ENCODE measurements around the gene CES4A.

DNA sequence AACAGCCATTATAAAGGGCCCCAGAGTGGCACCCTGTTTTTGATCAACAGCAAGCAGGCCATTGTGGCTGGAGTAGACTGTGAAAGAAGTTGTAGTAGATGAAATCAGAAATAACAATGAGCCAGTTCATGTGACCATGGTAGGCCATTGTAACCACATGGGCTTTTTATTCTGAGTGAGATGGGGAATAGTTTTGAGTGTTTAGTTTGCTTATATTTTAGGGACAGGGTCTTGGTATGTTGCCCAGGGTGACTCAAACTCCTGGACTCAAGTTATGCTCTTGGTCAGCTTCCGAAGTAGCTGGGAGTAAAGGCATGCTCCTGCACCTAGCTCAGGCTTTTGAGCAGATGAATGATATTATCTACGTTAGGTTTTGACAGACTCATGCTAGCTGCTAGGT, 52.5 kb downstream of the CES4A start:
- TF ChIP-seq FOXK2 (IDR thresholded peaks at IDR 0.05) (no peak), SP1 (IDR thresholded peaks at IDR 0.05) (no peak), BHLHE40 (IDR thresholded peaks at IDR 0.05; ENCODE audit: borderline replicate concordance) (no peak), L3MBTL2 (conservative IDR thresholded peaks at IDR 0.05) (no peak), FOXA1 (IDR thresholded peaks at IDR 0.05) (no peak), SUZ12 (IDR thresholded peaks at IDR 0.05) (no peak), ELF4 (IDR thresholded peaks at IDR 0.05) (no peak), ARNT (IDR thresholded peaks at IDR 0.05) (no peak), FOXM1 (IDR thresholded peaks at IDR 0.05; ENCODE audit: borderline replicate concordance) (no peak), TARDBP (IDR thresholded peaks at IDR 0.05) (no peak), NFRKB (IDR thresholded peaks at IDR 0.05) (no peak), LEF1 (IDR thresholded peaks at IDR 0.05; ENCODE audit: borderline replicate concordance) (no peak)
